GM12892 (cell line): ENCODE data around the gene IGDCC3.

Experiments used
- POLR2A ChIP-seq: IDR thresholded peaks from 2 replicates; pipeline ENCODE4 v1.6.1; 2011; ENCODE audit warnings: low read depth, low read length, control low read depth
- POLR2AphosphoS5 ChIP-seq: IDR thresholded peaks from 2 replicates; pipeline ENCODE4 v1.6.1; 2011; ENCODE audit warnings: low read depth, low read length, control low read depth

DNA sequence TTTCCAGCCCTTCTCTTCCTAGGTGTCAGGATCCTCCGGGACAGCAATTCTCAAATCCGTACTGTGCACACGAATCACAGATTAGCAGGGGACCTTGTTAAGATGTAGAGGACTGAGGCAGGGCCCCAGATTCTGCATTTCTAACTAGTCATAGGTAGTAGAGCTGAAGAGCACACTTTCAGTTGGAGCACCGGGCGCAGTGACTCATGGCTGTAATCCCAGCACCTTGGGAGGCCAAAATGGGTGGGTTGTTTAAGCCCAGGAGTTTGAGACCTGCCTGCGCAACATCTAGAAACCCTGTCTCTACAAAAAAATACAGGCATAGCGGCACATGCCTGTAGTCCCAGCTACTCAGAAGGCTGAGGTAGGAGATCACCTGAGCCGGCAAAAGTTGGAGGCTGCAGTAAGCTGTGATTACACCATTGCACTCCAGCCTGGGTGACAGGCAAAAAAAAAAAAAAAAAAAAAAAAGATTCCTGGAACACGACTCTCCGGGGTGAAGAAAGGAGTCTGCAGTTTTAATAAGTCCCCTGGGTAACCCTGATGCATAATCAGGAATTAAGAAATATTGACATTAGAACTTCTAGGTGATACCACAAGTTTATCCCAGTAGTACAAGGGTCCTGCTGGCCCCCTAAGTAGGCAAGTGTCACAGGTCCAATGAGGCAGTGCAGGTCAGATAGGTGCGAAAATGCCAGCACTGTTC lies 21.4 kb upstream of the IGDCC3 start:
- TF ChIP-seq POLR2AphosphoS5 = no peak
- no peak for TF ChIP-seq POLR2A
